OCI-LY7 (cell line): Measurements from ENCODE around the gene MAFF.

Source experiments
- EZH2phosphoT487 ChIP-seq: fragments of 200-600 bp; sonication (generic); IDR thresholded peaks from 2 replicates; pipeline ENCODE4 v1.6.1; 2018; ENCODE audit warnings: low read depth, borderline replicate concordance, mild to moderate bottlenecking, mixed run types, antibody characterized with exemption, low read length, moderate library complexity, mixed read lengths
- TF ChIP-seq, protein P1 (sequence below): fragments of 200-600 bp; sonication (generic); conservative IDR thresholded peaks from 2 replicates; pipeline ENCODE4 v1.5.1; 2014; ENCODE audit warnings: mild to moderate bottlenecking, antibody characterized with exemption, low read length, moderate library complexity, mixed read lengths

DNA sequence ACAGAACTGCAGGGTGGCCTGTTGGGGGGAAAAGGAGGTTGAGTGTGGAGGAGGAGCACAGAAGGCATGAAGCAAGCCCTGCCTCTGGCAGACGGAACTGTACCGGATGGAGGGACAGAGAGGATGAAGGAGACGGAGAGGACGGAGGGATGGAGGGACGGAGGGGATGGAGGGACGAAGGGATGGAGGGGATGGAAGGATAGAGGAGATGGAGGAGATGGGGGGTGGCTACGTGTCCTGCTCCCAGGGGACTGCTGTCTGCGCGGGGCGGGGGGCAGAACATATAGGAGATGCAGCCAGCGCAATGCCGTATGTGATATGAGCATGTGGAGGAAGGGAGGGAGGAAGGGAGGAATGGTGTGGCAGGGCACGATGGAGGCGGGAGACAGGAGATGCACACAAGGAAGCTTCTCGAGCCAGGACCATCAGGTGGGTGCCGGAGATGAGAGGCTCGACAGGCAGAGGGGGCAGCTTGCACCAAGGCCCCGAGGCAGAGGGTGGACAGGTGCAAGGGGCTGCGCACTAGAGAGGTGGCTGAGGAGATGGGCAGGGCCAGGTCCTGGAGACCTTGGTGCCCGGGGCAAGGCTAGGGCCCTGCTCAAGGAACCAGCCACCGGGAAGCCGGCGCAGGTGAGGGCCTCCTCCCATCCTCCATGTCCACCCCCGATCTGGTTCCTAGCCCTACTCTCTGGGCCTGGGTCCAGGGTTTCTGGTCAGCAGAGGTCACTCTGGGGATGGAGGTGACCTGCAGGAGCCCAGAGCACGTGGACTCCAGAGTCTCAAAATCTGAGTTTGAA lies 25.3 kb downstream of the MAFF start:
- TF ChIP-seq, protein P1, sequence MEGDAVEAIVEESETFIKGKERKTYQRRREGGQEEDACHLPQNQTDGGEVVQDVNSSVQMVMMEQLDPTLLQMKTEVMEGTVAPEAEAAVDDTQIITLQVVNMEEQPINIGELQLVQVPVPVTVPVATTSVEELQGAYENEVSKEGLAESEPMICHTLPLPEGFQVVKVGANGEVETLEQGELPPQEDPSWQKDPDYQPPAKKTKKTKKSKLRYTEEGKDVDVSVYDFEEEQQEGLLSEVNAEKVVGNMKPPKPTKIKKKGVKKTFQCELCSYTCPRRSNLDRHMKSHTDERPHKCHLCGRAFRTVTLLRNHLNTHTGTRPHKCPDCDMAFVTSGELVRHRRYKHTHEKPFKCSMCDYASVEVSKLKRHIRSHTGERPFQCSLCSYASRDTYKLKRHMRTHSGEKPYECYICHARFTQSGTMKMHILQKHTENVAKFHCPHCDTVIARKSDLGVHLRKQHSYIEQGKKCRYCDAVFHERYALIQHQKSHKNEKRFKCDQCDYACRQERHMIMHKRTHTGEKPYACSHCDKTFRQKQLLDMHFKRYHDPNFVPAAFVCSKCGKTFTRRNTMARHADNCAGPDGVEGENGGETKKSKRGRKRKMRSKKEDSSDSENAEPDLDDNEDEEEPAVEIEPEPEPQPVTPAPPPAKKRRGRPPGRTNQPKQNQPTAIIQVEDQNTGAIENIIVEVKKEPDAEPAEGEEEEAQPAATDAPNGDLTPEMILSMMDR = no peak
- no peak for TF ChIP-seq EZH2phosphoT487
